Ascending aorta (tissue), 2 donors: ENCODE results near the gene UNC13C. TPM values are rescaled to one million over a fixed set of nuclear protein-coding genes. Genes with fewer than 3 reads are reported as not detected.

Experiments
- DNase-seq, 2 donors: peaks; one replicate each; pipeline ENCODE4 v3.0.0-alpha.2; 2019; ENCODE audit warnings: low spot score in 2 of 2
- H3K27ac ChIP-seq, 2 donors: fragments of 200-600 bp; sonication (generic); one replicate each; pipeline ENCODE4 v1.5.1; 2016 to 2017; ENCODE audit warnings: mild to moderate bottlenecking in 1 of 2
- H3K27me3 ChIP-seq: fragments of 200-600 bp; sonication (generic); one replicate; pipeline ENCODE4 v1.5.1; 2017
- H3K36me3 ChIP-seq, 2 donors: fragments of 200-600 bp; sonication (generic); one replicate each; pipeline ENCODE4 v1.5.1; 2016
- H3K4me1 ChIP-seq, 2 donors: fragments of 200-600 bp; sonication (generic); one replicate each; pipeline ENCODE4 v1.5.1; 2016 to 2017; ENCODE audit warnings: mild to moderate bottlenecking in 1 of 2
- H3K4me3 ChIP-seq, 2 donors: fragments of 200-600 bp; sonication (generic); one replicate each; pipeline ENCODE4 v1.5.1; 2016 to 2017; ENCODE audit warnings: mild to moderate bottlenecking in 1 of 2
- H3K9me3 ChIP-seq, 2 donors: fragments of 200-600 bp; sonication (generic); one replicate each; pipeline ENCODE4 v1.5.1; 2016
- CTCF ChIP-seq, 3 experiments: fragments of 200-600 bp in 2 of 3; fragments of 450-650 bp in 1 of 3; sonication (generic) in 2 of 3; IDR thresholded peaks; one replicate each; pipeline ENCODE4 v1.5.1; 2016 to 2019; ENCODE audit warnings: antibody characterized with exemption in 3 of 3, mild to moderate bottlenecking in 1 of 3, moderate library complexity in 1 of 3
- intact Hi-C: fragments of 100-400 bp; cut with DNase I; formaldehyde crosslinking; loops from one replicate; pipeline ENCODE4 v1.15.1; 2023
- total RNA-seq: library from RNA; depleted of rRNA; stranded (reverse); fragments of >200 nt; gene quantifications from one replicate; pipeline ENCODE4 v1.1.0, GENCODE V29; 2016

Gene UNC13C
- total RNA-seq, 1 donor from 2014 or later: 2.0 TPM

GRCh38 chr15:54605043-54605442, 626.8 kb downstream of the UNC13C start:
- H3K9me3 ChIP-seq: no peaks in the 10 kb centered on the region
- H3K4me1 ChIP-seq: no peaks in the 10 kb centered on the region
- no peaks in the 10 kb centered on the region for H3K36me3 ChIP-seq
- no peaks in the 10 kb centered on the region for H3K27me3 ChIP-seq
- DNase-seq: no peak
- TF ChIP-seq CTCF (IDR thresholded peaks at IDR 0.05): no peak
- intact Hi-C loops: no loop called here
- no peak overlapping the region for H3K4me3 ChIP-seq
- H3K27ac ChIP-seq: no peak overlapping the region

- no peaks in the 10 kb centered on the region for H3K36me3 ChIP-seq
- H3K9me3 ChIP-seq: no peaks in the 10 kb centered on the region
- no peaks in the 10 kb centered on the region for H3K27me3 ChIP-seq
- intact Hi-C loops: no loop called here
- H3K4me1 ChIP-seq: no peaks in the 10 kb centered on the region
- H3K27ac ChIP-seq: no peak overlapping the region
- DNase-seq: no peak
- H3K4me3 ChIP-seq: no peak overlapping the region
- TF ChIP-seq CTCF (IDR thresholded peaks at IDR 0.05): no peak
Measured at GRCh38 chr15:54605556-54605955, 627.3 kb downstream of the UNC13C start.

- Histone ChIP-seq H3K36me3 (no peaks in the 10 kb centered on the region), H3K27me3 (no peaks in the 10 kb centered on the region), H3K4me3 (no peak overlapping the region), H3K9me3 (no peaks in the 10 kb centered on the region), H3K4me1 (no peaks in the 10 kb centered on the region), H3K27ac (no peak overlapping the region)
- no peak for TF ChIP-seq CTCF (IDR thresholded peaks at IDR 0.05)
- no peak for DNase-seq
- intact Hi-C loops: no loop called here
Measured at GRCh38 chr15:54608876-54609835, 630.9 kb downstream of the UNC13C start.

GRCh38 chr15:54618120-54618519, 639.9 kb downstream of the UNC13C start:
- H3K27ac ChIP-seq: no peak overlapping the region
- H3K9me3 ChIP-seq: no peaks in the 10 kb centered on the region
- no peaks in the 10 kb centered on the region for H3K27me3 ChIP-seq
- no peak for DNase-seq
- intact Hi-C loops: no loop called here
- H3K36me3 ChIP-seq: no peaks in the 10 kb centered on the region
- no peak overlapping the region for H3K4me3 ChIP-seq
- no peak for TF ChIP-seq CTCF (IDR thresholded peaks at IDR 0.05)
- no peaks in the 10 kb centered on the region for H3K4me1 ChIP-seq

GRCh38 chr15:54619180-54619579, 640.9 kb downstream of the UNC13C start:
- no peak for DNase-seq
- no peak for TF ChIP-seq CTCF (IDR thresholded peaks at IDR 0.05)
- H3K9me3 ChIP-seq: no peaks in the 10 kb centered on the region
- intact Hi-C loops: no loop called here
- H3K36me3 ChIP-seq: no peaks in the 10 kb centered on the region
- H3K4me3 ChIP-seq: no peak overlapping the region
- no peak overlapping the region for H3K27ac ChIP-seq
- no peaks in the 10 kb centered on the region for H3K27me3 ChIP-seq
- H3K4me1 ChIP-seq: no peaks in the 10 kb centered on the region
